ENCODE results near the gene OR10H5. TPM values are rescaled to one million over a fixed set of nuclear protein-coding genes. Genes with fewer than 3 reads are reported as not detected.
"Not testable (repeated sequence)": the region's sequence is repeated elsewhere in the genome, so short reads cannot be mapped to it uniquely, and the experiment has no call there.

OR10H5 gene
- total RNA-seq, 1 experiment from 2014 or later: not detected

DNA sequence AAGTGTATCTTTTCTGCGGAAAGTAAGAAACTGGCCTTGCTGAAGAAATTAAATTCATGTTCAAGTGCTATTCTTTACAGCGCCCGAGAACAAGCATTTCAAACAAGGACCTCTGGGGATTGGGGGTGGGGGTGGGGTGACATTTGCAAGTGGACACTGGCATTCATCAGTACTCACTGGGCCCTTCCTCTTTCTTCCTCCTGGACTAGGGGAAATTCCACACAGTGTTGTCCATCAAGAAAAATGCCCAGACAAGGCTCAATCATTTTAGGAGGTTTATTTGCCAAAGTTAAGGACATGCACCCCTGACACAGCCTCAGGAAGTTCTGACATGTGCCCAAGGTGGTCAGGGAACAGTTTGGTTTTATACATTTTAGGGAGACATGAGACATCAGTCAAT is 50.9 kb downstream of the OR10H5 start:
- ATAC-seq (no peak), DNase-seq (ENCODE audit: low spot score) (no peak)
- H3K27me3 Mint-ChIP-seq (ENCODE audit: low read depth): peaks cover 17% of the 10 kb centered on the region
- ChIA-PET POLR2A (no interaction called here), CTCF (no interaction called here)
- TF ChIP-seq PRRX2 (CRISPR knock-in tag; IDR thresholded peaks at IDR 0.05) (no peak), ZNF121 (CRISPR knock-in tag; IDR thresholded peaks at IDR 0.05) (no peak), KAT7 (CRISPR knock-in tag; IDR thresholded peaks at IDR 0.05; ENCODE audit: borderline replicate concordance) (no peak), ATF1 (CRISPR knock-in tag; IDR thresholded peaks at IDR 0.05) (no peak)
- TF ChIP-seq, protein P1, sequence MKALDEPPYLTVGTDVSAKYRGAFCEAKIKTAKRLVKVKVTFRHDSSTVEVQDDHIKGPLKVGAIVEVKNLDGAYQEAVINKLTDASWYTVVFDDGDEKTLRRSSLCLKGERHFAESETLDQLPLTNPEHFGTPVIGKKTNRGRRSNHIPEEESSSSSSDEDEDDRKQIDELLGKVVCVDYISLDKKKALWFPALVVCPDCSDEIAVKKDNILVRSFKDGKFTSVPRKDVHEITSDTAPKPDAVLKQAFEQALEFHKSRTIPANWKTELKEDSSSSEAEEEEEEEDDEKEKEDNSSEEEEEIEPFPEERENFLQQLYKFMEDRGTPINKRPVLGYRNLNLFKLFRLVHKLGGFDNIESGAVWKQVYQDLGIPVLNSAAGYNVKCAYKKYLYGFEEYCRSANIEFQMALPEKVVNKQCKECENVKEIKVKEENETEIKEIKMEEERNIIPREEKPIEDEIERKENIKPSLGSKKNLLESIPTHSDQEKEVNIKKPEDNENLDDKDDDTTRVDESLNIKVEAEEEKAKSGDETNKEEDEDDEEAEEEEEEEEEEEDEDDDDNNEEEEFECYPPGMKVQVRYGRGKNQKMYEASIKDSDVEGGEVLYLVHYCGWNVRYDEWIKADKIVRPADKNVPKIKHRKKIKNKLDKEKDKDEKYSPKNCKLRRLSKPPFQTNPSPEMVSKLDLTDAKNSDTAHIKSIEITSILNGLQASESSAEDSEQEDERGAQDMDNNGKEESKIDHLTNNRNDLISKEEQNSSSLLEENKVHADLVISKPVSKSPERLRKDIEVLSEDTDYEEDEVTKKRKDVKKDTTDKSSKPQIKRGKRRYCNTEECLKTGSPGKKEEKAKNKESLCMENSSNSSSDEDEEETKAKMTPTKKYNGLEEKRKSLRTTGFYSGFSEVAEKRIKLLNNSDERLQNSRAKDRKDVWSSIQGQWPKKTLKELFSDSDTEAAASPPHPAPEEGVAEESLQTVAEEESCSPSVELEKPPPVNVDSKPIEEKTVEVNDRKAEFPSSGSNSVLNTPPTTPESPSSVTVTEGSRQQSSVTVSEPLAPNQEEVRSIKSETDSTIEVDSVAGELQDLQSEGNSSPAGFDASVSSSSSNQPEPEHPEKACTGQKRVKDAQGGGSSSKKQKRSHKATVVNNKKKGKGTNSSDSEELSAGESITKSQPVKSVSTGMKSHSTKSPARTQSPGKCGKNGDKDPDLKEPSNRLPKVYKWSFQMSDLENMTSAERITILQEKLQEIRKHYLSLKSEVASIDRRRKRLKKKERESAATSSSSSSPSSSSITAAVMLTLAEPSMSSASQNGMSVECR (CRISPR knock-in tag; IDR thresholded peaks at IDR 0.05; ENCODE audit: borderline replicate concordance): no peak
- TF ChIP-seq, protein P2, sequence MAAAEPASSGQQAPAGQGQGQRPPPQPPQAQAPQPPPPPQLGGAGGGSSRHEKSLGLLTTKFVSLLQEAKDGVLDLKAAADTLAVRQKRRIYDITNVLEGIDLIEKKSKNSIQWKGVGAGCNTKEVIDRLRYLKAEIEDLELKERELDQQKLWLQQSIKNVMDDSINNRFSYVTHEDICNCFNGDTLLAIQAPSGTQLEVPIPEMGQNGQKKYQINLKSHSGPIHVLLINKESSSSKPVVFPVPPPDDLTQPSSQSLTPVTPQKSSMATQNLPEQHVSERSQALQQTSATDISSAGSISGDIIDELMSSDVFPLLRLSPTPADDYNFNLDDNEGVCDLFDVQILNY (CRISPR knock-in tag; IDR thresholded peaks at IDR 0.05): no peak
- peaks cover 37% of the 10 kb centered on the region for H3K9me3 Mint-ChIP-seq
- peaks cover 23% of the 10 kb centered on the region for H3K36me3 Mint-ChIP-seq
- H3K4me3 Mint-ChIP-seq: no peak overlapping the region
- no peak overlapping the region for H3K27ac Mint-ChIP-seq
- H3K4me1 Mint-ChIP-seq: peaks cover 21% of the 10 kb centered on the region

DNA sequence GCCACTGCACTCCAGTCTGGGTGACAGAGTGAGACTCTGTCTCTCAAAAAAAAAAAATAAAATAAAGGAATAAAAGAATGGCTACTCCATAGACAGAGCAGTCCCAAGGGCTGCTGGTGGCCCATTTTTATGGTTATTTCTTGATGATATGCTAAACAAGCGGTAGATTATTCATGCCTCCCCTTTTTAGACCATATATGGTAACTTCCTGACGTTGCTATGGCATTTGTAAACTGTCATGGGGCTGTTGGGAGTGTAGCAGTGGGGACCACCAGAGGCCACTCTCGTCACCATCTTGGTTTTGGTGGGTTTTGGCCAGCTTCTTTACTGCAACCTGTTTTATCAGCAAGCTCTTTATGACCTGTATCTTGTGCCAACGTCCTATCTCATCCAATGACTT is 52.4 kb downstream of the OR10H5 start:
- Mint-ChIP-seq H3K27me3 (ENCODE audit: low read depth) (peaks cover 22% of the 10 kb centered on the region), H3K4me1 (peaks cover 21% of the 10 kb centered on the region), H3K9me3 (peaks cover 45% of the 10 kb centered on the region), H3K36me3 (peaks cover 31% of the 10 kb centered on the region)
- CTCF ChIA-PET; ATAC-seq; H3K27ac Mint-ChIP-seq; H3K4me3 Mint-ChIP-seq; DNase-seq (ENCODE audit: low spot score); POLR2A ChIA-PET: not testable (repeated sequence)

DNA sequence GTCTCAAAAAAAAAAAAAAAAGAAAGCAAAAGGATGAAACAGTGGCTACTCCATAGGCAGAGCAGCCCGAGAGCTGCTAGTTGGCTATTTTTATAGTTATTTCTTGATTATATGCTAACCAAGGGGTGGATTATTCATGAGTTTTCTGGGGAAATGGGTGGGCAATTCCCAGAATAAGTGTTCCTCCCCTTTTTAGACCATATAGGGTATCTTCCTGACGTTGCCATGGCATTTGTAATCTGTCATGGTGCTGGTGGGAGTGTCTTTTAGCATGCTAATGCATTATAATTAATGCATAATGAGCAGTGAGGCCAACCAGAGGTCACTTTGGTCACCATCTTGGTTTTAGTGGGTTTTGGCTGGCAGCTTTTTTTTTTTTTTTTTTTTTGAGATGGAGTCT is 53.4 kb downstream of the OR10H5 start:
- Mint-ChIP-seq H3K4me3 (no peak overlapping the region), H3K36me3 (peaks cover 31% of the 10 kb centered on the region)
- CTCF ChIA-PET: interaction anchor here (1.6 kb wide), 1 partner anchor 24 kb away, joined by 9 read pairs; no protein-coding TSS in a partner anchor

More for the DNA sequence above, 53.4 kb downstream of the OR10H5 start:
- H3K27ac Mint-ChIP-seq: no peak overlapping the region
- H3K27me3 Mint-ChIP-seq (ENCODE audit: low read depth): peaks cover 19% of the 10 kb centered on the region
- TF ChIP-seq, protein P3, sequence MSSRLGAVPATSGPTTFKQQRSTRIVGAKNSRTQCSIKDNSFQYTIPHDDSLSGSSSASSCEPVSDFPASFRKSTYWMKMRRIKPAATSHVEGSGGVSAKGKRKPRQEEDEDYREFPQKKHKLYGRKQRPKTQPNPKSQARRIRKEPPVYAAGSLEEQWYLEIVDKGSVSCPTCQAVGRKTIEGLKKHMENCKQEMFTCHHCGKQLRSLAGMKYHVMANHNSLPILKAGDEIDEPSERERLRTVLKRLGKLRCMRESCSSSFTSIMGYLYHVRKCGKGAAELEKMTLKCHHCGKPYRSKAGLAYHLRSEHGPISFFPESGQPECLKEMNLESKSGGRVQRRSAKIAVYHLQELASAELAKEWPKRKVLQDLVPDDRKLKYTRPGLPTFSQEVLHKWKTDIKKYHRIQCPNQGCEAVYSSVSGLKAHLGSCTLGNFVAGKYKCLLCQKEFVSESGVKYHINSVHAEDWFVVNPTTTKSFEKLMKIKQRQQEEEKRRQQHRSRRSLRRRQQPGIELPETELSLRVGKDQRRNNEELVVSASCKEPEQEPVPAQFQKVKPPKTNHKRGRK (CRISPR knock-in tag; IDR thresholded peaks at IDR 0.05; ENCODE audit: borderline replicate concordance): no peak
- TF ChIP-seq ZNF121 (CRISPR knock-in tag; IDR thresholded peaks at IDR 0.05) (no peak), CREB1 (CRISPR knock-in tag; IDR thresholded peaks at IDR 0.05) (no peak), KAT7 (CRISPR knock-in tag; IDR thresholded peaks at IDR 0.05; ENCODE audit: borderline replicate concordance) (no peak), ZNF416 (CRISPR knock-in tag; IDR thresholded peaks at IDR 0.05) (no peak)
- TF ChIP-seq, protein P4, sequence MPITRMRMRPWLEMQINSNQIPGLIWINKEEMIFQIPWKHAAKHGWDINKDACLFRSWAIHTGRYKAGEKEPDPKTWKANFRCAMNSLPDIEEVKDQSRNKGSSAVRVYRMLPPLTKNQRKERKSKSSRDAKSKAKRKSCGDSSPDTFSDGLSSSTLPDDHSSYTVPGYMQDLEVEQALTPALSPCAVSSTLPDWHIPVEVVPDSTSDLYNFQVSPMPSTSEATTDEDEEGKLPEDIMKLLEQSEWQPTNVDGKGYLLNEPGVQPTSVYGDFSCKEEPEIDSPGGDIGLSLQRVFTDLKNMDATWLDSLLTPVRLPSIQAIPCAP (CRISPR knock-in tag; IDR thresholded peaks at IDR 0.05): no peak
- POLR2A ChIA-PET: no interaction called here
- no peak for ATAC-seq
- H3K9me3 Mint-ChIP-seq: peaks cover 44% of the 10 kb centered on the region
- peaks cover 17% of the 10 kb centered on the region for H3K4me1 Mint-ChIP-seq
- DNase-seq (ENCODE audit: low spot score): no peak
